ENCODE results near the gene PDZD2.

PDZD2 gene

DNA sequence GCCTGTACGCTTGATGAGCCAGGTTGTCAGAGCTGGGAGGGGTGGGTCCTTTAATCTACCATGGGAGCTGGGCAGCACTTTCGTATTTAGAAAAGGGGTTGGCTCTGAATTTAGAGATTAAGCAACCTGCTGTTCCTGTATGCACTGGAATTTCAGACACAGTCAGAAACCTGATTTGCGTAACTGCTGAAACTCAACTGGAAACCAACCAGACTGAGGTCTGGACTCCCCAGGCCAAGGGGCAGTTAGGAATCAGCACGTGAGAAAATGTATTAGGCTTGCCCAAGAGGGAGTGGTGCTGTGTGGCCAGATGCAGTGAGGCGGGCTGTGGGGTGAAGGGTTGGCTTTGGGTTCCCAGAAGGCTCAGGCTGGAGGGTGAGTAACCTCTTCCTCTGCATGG lies 300.2 kb downstream of the PDZD2 start:
- Mint-ChIP-seq H3K4me3 (no peak overlapping the region), H3K27me3 (no peaks in the 10 kb centered on the region), H3K36me3 (no peaks in the 10 kb centered on the region), H3K9me3 (no peaks in the 10 kb centered on the region), H3K27ac (no peak overlapping the region), H3K4me1 (no peaks in the 10 kb centered on the region)

DNA sequence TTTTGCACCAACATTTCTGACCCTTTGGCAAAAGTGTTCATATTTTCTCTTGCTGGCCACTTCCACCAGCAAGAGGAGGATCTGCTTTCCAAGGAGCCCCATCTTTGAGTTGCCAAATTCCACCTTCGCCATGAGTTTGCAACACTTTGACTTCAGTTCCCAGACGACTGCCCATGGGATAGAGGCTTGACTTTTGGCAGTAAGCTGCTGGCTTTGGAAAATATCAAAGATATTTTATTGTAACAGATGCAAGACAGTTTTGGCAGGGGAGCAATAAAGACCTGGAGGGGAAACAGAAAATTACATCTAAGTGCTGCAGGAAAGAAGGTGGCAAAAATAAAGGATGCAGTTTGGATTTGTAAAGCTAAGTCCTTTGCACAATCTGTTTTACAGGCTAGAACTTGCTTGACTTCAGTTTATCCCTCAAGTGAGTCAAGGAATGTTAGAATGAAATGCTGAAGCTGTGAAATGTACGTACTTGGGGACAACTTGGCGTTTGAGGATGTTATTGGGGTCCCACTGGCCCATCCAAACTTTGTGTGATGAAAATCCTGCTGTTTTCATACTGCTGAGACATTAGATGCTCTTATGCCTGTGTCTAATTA lies 302.3 kb downstream of the PDZD2 start:
- H3K9me3 Mint-ChIP-seq = no peaks in the 10 kb centered on the region
- H3K27ac Mint-ChIP-seq = no peak overlapping the region
- H3K4me1 Mint-ChIP-seq = no peaks in the 10 kb centered on the region

DNA sequence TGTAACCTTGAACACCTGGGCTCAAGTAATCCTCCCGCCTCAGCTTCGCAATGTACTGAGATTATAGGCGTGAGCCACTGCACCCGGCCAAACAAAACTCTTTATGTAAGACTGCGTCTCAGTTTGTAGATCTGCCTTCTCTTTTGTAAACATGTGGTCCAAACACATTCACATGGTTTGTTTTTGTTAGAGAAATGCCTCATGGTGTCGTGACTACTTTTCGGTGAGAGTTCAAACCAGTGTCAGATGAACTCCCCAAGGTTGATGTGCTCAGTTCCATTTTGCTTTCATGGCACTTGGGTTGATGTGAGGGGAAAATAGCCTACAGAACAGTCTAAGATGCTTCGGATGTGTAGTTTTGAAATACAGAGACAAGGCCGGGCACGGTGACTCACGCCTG lies 303.6 kb downstream of the PDZD2 start:
- Mint-ChIP-seq H3K9me3 (no peaks in the 10 kb centered on the region), H3K27me3 (no peaks in the 10 kb centered on the region), H3K4me3 (no peak overlapping the region), H3K27ac (no peak overlapping the region), H3K4me1 (no peaks in the 10 kb centered on the region), H3K36me3 (no peaks in the 10 kb centered on the region)

More for the DNA sequence above, 302.3 kb downstream of the PDZD2 start:
- no peak overlapping the region for H3K4me3 Mint-ChIP-seq
- no peaks in the 10 kb centered on the region for H3K27me3 Mint-ChIP-seq
- no peaks in the 10 kb centered on the region for H3K36me3 Mint-ChIP-seq

DNA sequence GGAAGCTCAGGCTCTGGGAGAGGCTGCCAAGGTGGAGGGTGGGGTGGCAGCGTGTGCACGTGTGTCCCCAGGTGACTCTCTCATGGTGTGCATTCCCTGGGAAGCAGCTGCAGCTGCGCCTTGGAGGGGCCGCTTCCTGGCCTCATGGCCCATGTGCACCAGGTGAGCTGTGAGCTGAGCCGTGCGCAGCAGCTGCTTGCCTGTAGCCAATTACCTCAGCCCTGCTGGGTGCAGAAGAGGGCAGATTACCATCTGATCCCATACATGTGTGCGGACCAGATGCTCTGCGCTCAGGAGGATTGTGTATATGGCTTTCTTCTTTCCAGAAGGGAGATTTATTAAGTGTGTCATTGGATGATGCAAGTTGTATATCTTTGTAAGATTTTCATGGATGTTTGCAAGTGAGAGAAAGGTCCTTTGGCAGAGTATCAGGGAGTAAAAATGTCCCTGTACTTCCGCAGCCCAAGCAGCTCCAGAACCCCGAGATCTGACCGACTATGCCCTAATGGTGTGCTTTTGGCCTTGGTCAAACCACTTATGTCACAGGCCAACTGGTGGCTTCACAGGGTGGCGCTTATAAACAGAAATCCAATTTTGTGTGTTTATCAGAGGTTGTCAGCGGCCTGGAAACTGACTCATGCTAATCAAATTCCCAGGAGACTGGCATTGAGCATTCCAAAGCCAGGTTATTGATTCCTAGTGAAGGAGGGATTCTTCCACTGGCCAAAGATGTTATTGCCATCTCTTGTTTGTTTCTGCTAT lies 305.9 kb downstream of the PDZD2 start:
- Mint-ChIP-seq H3K9me3 (no peaks in the 10 kb centered on the region), H3K27me3 (no peaks in the 10 kb centered on the region), H3K4me1 (no peaks in the 10 kb centered on the region), H3K27ac (no peak overlapping the region), H3K36me3 (no peaks in the 10 kb centered on the region), H3K4me3 (no peak overlapping the region)

DNA sequence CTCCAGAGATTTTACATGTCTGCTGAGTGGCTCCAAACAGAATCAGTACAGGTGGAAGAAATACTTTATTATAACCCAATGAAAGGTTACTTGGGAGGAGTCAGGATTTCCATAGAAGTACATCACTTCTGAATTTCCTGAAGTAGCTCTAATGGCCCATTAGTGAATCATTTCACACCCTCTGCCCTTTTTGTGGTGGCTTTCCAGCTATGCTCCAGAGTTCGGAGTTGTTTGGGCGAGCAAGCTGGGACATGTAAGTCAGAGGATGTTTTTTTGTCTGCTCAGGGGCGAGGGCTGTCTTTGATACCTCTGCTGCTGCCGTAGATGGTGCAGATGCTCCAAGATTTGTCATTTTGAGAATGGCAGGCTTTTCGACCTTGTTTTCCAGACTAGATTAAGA lies 309.1 kb downstream of the PDZD2 start:
- H3K27ac Mint-ChIP-seq = no peak overlapping the region
- H3K27me3 Mint-ChIP-seq = no peaks in the 10 kb centered on the region
- no peaks in the 10 kb centered on the region for H3K4me1 Mint-ChIP-seq
- no peaks in the 10 kb centered on the region for H3K9me3 Mint-ChIP-seq
- no peak overlapping the region for H3K4me3 Mint-ChIP-seq
- no peaks in the 10 kb centered on the region for H3K36me3 Mint-ChIP-seq

DNA sequence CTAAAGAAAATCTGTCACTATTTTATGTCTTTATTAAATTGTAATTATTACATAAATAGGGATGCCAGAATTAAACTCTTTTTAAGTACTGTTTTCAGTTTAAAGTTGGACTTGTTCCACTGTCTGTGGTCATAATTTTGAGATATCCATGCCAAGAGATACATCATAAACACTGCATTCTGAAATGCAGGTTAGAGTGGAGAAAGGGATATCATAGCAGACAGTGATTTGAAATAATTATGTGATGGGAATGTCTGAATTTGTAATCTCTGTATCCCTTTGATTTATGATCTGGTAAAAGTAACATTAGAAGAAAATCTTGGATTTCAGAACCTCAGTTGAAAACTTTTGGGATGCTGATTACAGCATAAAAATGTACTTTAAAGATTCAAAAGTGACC lies 313.1 kb downstream of the PDZD2 start:
- no peaks in the 10 kb centered on the region for H3K27me3 Mint-ChIP-seq
- H3K36me3 Mint-ChIP-seq = no peaks in the 10 kb centered on the region
- no peak overlapping the region for H3K27ac Mint-ChIP-seq
- no peaks in the 10 kb centered on the region for H3K4me1 Mint-ChIP-seq
- no peak overlapping the region for H3K4me3 Mint-ChIP-seq
- H3K9me3 Mint-ChIP-seq = no peaks in the 10 kb centered on the region

DNA sequence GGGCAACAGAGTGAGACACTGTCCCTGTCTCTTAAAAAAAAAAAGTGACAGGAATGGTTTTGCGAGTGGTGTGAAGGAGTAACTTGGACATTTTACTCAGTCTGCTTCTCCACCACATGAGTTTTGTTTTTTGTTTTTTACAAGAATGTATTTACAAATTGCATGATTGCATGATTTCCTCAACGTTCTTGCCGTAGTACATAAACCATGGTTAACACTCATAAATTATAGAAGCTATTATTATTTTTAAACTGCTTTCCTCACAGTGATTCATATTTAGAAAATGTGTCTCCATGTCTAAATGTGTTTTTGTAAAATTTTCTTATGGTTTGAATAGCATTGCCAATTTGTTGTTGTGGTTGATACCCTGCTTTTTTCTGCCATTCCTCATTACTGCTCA lies 315.2 kb downstream of the PDZD2 start:
- Mint-ChIP-seq H3K27ac (no peak overlapping the region), H3K27me3 (no peaks in the 10 kb centered on the region), H3K9me3 (no peaks in the 10 kb centered on the region), H3K36me3 (no peaks in the 10 kb centered on the region), H3K4me1 (no peaks in the 10 kb centered on the region), H3K4me3 (no peak overlapping the region)

DNA sequence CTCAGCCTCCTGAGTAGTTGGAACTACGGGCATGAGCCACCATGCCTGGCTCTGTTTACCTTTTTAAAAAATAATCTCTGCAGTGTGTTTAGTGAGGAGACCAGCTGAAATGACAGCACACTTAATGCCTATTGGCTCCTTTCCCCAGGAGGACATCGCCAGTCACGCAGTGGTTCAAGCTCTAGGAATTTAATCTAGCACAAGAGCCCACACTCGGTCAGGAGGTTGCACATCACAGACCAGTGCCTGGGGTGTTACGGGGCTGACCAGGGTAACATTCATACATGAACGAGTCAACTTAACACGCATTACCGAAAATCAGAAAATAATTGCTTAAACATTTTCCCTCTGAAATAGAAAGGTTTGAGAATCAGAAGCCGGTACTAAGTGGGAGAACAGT lies 318.2 kb downstream of the PDZD2 start:
- Mint-ChIP-seq H3K36me3 (peaks cover 1% of the 10 kb centered on the region), H3K27ac (no peak overlapping the region), H3K4me1 (no peaks in the 10 kb centered on the region), H3K9me3 (no peaks in the 10 kb centered on the region), H3K4me3 (no peak overlapping the region), H3K27me3 (peaks cover 1% of the 10 kb centered on the region)

DNA sequence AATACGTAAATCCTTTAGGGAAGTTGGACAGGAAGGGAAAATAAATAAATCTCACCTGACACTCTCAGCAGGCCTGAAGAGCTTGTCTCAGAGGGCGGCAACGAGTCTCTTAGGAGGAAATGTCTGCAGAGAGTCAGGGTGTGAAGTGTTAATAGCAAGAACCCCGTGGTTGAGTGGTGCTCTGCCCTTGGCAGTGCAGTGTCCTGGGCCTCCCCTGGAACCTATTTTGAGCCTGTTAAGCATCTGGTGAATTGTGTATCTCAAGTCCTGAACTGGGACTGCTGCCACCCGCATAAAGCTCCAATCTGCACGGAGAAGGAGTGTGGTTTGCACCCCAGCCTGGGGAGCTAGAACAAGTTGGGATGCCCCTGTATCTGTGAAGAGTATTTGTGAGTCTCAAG lies 323.4 kb downstream of the PDZD2 start:
- Mint-ChIP-seq H3K27me3 (peaks cover 1% of the 10 kb centered on the region), H3K4me3 (no peak overlapping the region), H3K27ac (no peak overlapping the region), H3K36me3 (peaks cover 1% of the 10 kb centered on the region), H3K9me3 (no peaks in the 10 kb centered on the region), H3K4me1 (peaks cover 6% of the 10 kb centered on the region)

DNA sequence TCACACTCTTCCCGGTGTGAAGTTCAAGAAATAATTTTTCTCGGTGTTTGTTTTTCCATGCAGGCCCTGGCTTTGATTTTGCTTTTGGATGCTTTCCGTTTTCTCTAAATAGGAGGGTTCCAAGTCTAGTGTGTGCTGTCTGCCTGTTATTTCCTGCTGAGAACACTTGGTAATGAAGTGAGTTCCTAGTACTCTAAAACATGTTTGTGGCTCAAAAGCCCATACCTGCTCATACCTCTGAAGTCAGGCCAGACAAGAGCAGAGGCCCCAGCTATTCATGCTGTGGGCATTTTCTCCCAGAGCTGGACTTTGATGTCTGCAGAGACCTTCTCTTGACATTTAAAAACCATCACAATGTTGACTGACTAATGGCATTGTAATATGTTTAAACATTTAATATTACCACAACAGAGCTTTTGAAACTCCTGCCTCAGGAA lies 324.0 kb downstream of the PDZD2 start:
- H3K27me3 Mint-ChIP-seq = peaks cover 1% of the 10 kb centered on the region
- no peak overlapping the region for H3K27ac Mint-ChIP-seq
- H3K4me3 Mint-ChIP-seq = no peak overlapping the region
- no peaks in the 10 kb centered on the region for H3K9me3 Mint-ChIP-seq
- H3K4me1 Mint-ChIP-seq = peaks cover 6% of the 10 kb centered on the region
- peaks cover 1% of the 10 kb centered on the region for H3K36me3 Mint-ChIP-seq

DNA sequence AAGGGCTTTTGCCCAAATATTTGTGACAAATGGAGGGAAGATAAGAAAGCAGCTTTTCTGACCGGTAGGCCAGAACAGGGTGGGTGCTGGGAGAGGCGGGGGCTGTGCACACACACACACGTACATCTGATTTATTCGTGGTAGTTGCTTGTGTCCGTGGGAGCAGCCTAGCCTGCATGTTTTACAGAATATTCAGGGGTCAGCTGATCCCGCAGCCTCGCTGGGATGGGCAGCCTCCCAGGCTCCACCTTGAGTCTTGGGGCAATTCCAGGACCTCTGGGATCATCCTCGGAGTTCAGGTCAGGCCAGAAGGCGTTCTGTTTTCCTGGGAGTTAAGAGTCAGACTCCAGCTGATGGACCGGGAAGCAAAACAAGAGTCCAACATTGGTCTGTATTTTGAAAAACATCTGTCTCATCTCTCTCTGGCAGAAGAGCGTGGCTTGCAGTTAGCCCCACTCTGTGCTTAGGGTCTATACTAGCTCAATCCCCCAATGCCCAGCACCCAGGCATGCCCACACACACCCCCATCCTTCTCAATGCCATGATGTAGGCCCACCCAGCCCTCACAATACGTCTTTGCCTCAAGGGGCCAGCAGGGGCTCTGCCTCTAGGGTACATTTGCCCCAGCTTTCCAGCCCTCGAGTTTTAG lies 324.6 kb downstream of the PDZD2 start:
- Mint-ChIP-seq H3K9me3 (no peaks in the 10 kb centered on the region), H3K4me3 (no peak overlapping the region), H3K36me3 (peaks cover 1% of the 10 kb centered on the region), H3K4me1 (peaks cover 6% of the 10 kb centered on the region), H3K27me3 (peaks cover 1% of the 10 kb centered on the region), H3K27ac (no peak overlapping the region)

DNA sequence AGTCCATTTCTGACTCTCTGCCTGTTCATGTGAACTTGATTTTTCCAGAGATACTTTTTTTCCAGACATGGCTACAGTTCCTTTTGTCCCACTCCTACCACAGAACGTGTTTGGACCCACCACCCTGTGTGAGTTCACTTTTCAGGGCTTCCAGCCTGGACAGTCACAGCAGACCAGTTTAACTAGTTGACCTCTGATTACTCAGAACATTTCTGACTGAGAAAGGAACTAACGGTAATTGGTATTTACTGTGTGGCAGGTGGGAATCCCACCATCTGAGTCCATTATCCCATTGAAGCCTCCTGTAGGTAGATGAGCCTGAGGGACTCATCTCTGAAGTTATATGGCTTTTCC lies 325.1 kb downstream of the PDZD2 start:
- no peak overlapping the region for H3K27ac Mint-ChIP-seq
- H3K4me3 Mint-ChIP-seq = no peak overlapping the region
- H3K4me1 Mint-ChIP-seq = peaks cover 6% of the 10 kb centered on the region

DNA sequence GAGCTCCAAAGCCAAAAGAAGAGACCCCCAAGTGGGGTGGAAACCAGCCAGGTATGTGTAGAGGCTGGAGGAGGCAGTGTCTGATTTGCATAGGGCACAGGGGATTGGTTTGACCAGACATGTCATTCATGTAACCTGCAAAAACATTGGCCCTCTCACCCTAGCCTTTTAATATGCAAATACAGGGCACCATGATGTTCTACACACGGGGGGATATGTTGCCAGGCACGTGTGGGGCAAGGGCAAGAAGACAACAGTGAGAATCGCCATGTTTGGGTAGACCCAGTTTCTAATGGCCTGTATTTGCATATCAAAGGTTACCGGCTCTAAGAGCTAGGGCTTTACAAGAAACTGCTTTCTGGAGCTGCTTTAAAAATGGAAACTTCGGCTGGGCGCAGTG lies 326.3 kb downstream of the PDZD2 start:
- no peak overlapping the region for H3K27ac Mint-ChIP-seq
- H3K9me3 Mint-ChIP-seq = no peaks in the 10 kb centered on the region
- H3K36me3 Mint-ChIP-seq = peaks cover 1% of the 10 kb centered on the region
- H3K4me1 Mint-ChIP-seq = peaks cover 6% of the 10 kb centered on the region
- H3K4me3 Mint-ChIP-seq = no peak overlapping the region
- H3K27me3 Mint-ChIP-seq = peaks cover 1% of the 10 kb centered on the region

More for the DNA sequence above, 325.1 kb downstream of the PDZD2 start:
- H3K9me3 Mint-ChIP-seq = no peaks in the 10 kb centered on the region
- peaks cover 1% of the 10 kb centered on the region for H3K27me3 Mint-ChIP-seq
- peaks cover 1% of the 10 kb centered on the region for H3K36me3 Mint-ChIP-seq

DNA sequence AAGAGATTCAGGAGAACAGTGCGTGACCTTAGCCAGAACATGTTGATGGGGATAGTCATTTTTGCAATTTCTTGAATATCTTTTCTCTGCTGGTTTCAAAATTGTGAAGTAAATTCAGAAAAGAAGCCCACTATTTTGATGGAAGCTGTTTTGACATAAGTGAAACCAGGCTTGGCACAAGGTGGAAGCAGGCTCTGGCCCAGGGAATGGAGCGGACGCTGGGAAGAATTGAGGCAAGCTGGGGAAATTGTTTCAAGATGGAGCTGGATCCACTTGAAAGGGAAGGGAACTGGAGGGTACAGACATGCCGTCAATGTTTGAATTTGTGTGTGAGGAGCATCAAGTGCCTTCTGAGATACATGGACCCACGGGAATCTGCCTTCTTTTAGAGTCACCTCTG lies 328.0 kb downstream of the PDZD2 start:
- H3K4me1 Mint-ChIP-seq = peaks cover 6% of the 10 kb centered on the region
- H3K27ac Mint-ChIP-seq = no peak overlapping the region
- H3K4me3 Mint-ChIP-seq = no peak overlapping the region
- no peaks in the 10 kb centered on the region for H3K27me3 Mint-ChIP-seq
- no peaks in the 10 kb centered on the region for H3K36me3 Mint-ChIP-seq
- no peaks in the 10 kb centered on the region for H3K9me3 Mint-ChIP-seq

DNA sequence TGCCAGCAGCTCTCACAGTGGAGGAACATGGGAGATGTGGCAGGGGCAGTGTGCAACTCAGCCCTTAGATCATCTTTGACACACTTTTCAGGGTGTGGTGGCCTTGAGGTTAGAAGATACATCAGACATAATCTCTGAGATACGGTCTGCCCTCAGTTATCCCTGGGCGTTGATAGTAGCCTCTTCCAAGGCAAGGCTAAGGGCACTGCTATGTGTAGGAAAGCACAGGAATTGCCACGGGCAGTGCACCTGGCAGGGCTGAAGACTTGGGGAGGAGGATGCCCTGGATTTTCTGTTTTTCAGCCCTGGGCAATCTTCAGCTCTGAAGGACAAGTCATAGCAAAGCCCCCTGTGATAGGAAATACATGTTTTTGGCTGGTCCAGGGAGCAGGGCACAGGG lies 328.5 kb downstream of the PDZD2 start:
- Mint-ChIP-seq H3K4me3 (no peak overlapping the region), H3K27ac (no peak overlapping the region), H3K9me3 (no peaks in the 10 kb centered on the region), H3K4me1 (peaks cover 8% of the 10 kb centered on the region), H3K27me3 (no peaks in the 10 kb centered on the region), H3K36me3 (no peaks in the 10 kb centered on the region)

DNA sequence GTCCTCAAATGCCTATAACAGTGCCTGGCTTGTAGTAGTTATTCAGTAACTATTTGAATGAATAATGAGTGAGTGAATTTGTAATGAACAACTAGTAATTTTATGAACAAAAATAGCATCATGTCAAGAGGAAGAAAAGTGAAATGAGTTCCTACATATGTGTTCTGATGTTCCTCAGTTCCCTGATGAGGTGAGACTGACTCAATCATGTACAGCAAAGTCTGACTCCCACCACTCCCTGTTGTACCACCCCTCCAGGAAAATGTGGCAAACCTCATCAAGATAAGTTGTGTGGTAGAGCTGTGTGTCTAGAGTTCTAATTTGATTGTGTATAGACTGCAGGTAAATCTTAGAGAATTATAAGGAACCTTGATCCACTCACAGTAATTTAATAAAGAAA lies 333.6 kb downstream of the PDZD2 start:
- no peak overlapping the region for H3K4me3 Mint-ChIP-seq
- peaks cover 13% of the 10 kb centered on the region for H3K4me1 Mint-ChIP-seq
- no peak overlapping the region for H3K27ac Mint-ChIP-seq

More for the DNA sequence above, 333.6 kb downstream of the PDZD2 start:
- H3K9me3 Mint-ChIP-seq = no peaks in the 10 kb centered on the region
- no peaks in the 10 kb centered on the region for H3K36me3 Mint-ChIP-seq
- H3K27me3 Mint-ChIP-seq = no peaks in the 10 kb centered on the region
